Vagina (tissue), 2 donors: ENCODE results near the gene HK2. TPM values are rescaled to one million over a fixed set of nuclear protein-coding genes. Genes with fewer than 3 reads are reported as not detected.

ENCODE experiments used
- DNase-seq, 2 donors: peaks; one replicate each; pipeline ENCODE4 v3.0.0-alpha.2; 2017; ENCODE audit errors: extremely low spot score in 2 of 2
- H3K27ac ChIP-seq: fragments of 200-600 bp; sonication (generic); one replicate; pipeline ENCODE4 v1.5.1; 2019
- H3K27me3 ChIP-seq: fragments of 200-600 bp; sonication (generic); one replicate; pipeline ENCODE4 v1.5.1; 2019
- H3K36me3 ChIP-seq, 2 donors: fragments of 200-600 bp; sonication (generic); one replicate each; pipeline ENCODE4 v1.5.1; 2017 to 2019
- H3K4me1 ChIP-seq: fragments of 200-600 bp; sonication (generic); one replicate; pipeline ENCODE4 v1.5.1; 2019
- H3K4me3 ChIP-seq, 2 donors: fragments of 200-600 bp; sonication (generic); 1 replicate in 1 of 2; 2 replicates in 1 of 2; pipeline ENCODE4 v1.5.1; 2016 to 2019
- H3K9me3 ChIP-seq: fragments of 200-600 bp; sonication (generic); one replicate; pipeline ENCODE4 v1.5.1; 2019
- CTCF ChIP-seq, 3 experiments: fragments of 450-650 bp in 2 of 3; fragments of 200-600 bp in 1 of 3; sonication (generic) in 1 of 3; IDR thresholded peaks; one replicate each; pipeline ENCODE4 v1.5.1; 2017 to 2019; ENCODE audit warnings: antibody characterized with exemption in 3 of 3, mild to moderate bottlenecking in 2 of 3, moderate library complexity in 2 of 3
- POLR2A ChIP-seq, 2 donors: fragments of 450-650 bp; IDR thresholded peaks; one replicate each; pipeline ENCODE4 v1.6.1; 2017; ENCODE audit warnings: antibody characterized with exemption in 2 of 2, mild to moderate bottlenecking in 2 of 2, moderate library complexity in 2 of 2
- POLR2AphosphoS5 ChIP-seq, 2 donors: sonication (generic); formaldehyde crosslinking; IDR thresholded peaks; one replicate each; pipeline ENCODE4 v1.9.0; 2017; ENCODE audit warnings: antibody characterized with exemption in 2 of 2, mild to moderate bottlenecking in 2 of 2, low read depth in 1 of 2; ENCODE audit not compliant: insufficient read depth in 1 of 2
- intact Hi-C: fragments of 100-400 bp; cut with DNase I; formaldehyde crosslinking; loops from one replicate; pipeline ENCODE4 v1.15.1; 2023
- total RNA-seq: library from RNA; depleted of rRNA; stranded (reverse); fragments of >200 nt; gene quantifications from one replicate; pipeline ENCODE4 v1.2.3, GENCODE V29; 2016

Gene HK2
- total RNA-seq, 1 donor from 2014 or later = 5.4 TPM

DNA sequence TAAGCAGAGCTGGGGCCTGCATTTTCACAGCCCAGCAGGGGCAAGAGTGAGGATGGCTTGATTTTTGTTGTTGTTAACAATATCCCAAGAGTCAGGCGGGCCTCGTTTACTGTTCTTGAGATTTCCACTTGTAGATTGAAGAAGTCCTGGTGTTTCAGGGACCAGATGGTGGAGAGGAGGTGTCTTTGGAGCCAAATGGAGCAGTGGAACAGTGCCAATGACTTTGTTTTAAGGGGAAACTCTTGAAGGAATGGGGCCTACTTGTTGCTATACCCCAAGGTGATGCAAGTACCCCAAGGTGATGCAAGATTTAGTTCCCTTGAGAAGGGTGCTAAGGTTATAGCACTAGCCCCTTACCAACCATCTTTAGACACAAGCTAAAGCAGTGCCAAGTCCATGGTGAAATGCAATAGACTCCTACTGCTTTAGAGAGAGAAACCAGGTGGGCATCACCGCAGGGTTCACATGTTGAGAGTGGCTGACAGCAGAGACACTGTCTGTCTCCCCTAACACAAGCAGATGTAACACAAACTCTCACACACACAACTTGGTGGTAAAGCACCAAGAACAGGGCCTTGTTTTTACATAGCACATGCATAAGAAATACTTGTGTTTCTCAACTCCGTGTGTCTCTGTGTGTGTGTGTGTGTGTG, 44.0 kb downstream of the HK2 start:
- TF ChIP-seq POLR2A (IDR thresholded peaks at IDR 0.05) (no peak), POLR2AphosphoS5 (IDR thresholded peaks at IDR 0.05; ENCODE audit: insufficient read depth in 1 of 2, low read depth in 1 of 2) (no peak), CTCF (IDR thresholded peaks at IDR 0.05) (no peak)
- H3K27me3 ChIP-seq = no peaks in the 10 kb centered on the region
- no peak overlapping the region for H3K4me3 ChIP-seq
- H3K9me3 ChIP-seq = no peaks in the 10 kb centered on the region
- intact Hi-C loops = no loop called here
- DNase-seq = no peak
- H3K27ac ChIP-seq = no peak overlapping the region
- no peaks in the 10 kb centered on the region for H3K4me1 ChIP-seq
- no peaks in the 10 kb centered on the region for H3K36me3 ChIP-seq

DNA sequence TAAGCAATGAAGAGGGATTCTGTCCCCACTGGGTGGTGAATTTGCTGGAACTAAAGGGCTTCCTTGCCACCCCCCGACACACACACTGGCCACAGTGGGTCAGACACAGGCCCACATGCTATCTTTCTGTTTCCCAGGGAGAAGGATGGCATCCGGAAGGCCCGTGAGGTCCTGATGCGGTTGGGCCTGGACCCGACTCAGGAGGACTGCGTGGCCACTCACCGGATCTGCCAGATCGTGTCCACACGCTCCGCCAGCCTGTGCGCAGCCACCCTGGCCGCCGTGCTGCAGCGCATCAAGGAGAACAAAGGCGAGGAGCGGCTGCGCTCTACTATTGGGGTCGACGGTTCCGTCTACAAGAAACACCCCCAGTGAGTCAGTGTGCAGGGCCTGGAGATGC, 44.6 kb downstream of the HK2 start:
- Histone ChIP-seq H3K4me3 (no peak overlapping the region), H3K4me1 (no peaks in the 10 kb centered on the region), H3K9me3 (no peaks in the 10 kb centered on the region), H3K27ac (no peak overlapping the region), H3K36me3 (no peaks in the 10 kb centered on the region), H3K27me3 (no peaks in the 10 kb centered on the region)
- DNase-seq = no peak
- intact Hi-C loops = no loop called here
- TF ChIP-seq POLR2AphosphoS5 (IDR thresholded peaks at IDR 0.05; ENCODE audit: insufficient read depth in 1 of 2, low read depth in 1 of 2) = no peak
- no peak for TF ChIP-seq POLR2A (IDR thresholded peaks at IDR 0.05)
- no peak for TF ChIP-seq CTCF (IDR thresholded peaks at IDR 0.05)

- Histone ChIP-seq H3K36me3 (no peaks in the 10 kb centered on the region), H3K27me3 (no peaks in the 10 kb centered on the region), H3K4me3 (no peak overlapping the region), H3K27ac (no peak overlapping the region), H3K4me1 (no peaks in the 10 kb centered on the region), H3K9me3 (no peaks in the 10 kb centered on the region)
- intact Hi-C loops = no loop called here
- DNase-seq = peak; percentile 37 to 77
- TF ChIP-seq POLR2A (IDR thresholded peaks at IDR 0.05) (no peak), CTCF (IDR thresholded peaks at IDR 0.05) (no peak), POLR2AphosphoS5 (IDR thresholded peaks at IDR 0.05; ENCODE audit: insufficient read depth in 1 of 2, low read depth in 1 of 2) (no peak)
These were observed 46.3 kb downstream of the HK2 start for GRCh38 chr2:74880054-74880728.

GRCh38 chr2:74881176-74881575, 47.2 kb downstream of the HK2 start:
- peak in 1 of 2 donors; percentile 77 for DNase-seq
- H3K27me3 ChIP-seq = no peaks in the 10 kb centered on the region
- no peak overlapping the region for H3K4me3 ChIP-seq
- H3K9me3 ChIP-seq = no peaks in the 10 kb centered on the region
- intact Hi-C loops = no loop called here
- no peaks in the 10 kb centered on the region for H3K4me1 ChIP-seq
- H3K27ac ChIP-seq = no peak overlapping the region
- H3K36me3 ChIP-seq = no peaks in the 10 kb centered on the region
- TF ChIP-seq POLR2A (IDR thresholded peaks at IDR 0.05) (no peak), POLR2AphosphoS5 (IDR thresholded peaks at IDR 0.05; ENCODE audit: insufficient read depth in 1 of 2, low read depth in 1 of 2) (no peak), CTCF (IDR thresholded peaks at IDR 0.05) (no peak)
